WTC11 (cell line): ENCODE measurements around the gene REG4. TPM values are rescaled to one million over a fixed set of nuclear protein-coding genes. Genes with fewer than 3 reads are reported as not detected.

ENCODE experiments used
- ATAC-seq: fragments of 200-7000 bp; cut with Tn5 transposase; 2 replicates; pipeline ENCODE4 v1.10.0; 2021; ENCODE audit warnings: mild to moderate bottlenecking, moderate library complexity
- CTCF ChIA-PET: fragments of 300-600 bp; sonication (Branson Sonifier 250); formaldehyde crosslinking; loops from one replicate; lab custom pipeline; 2021; ENCODE audit warnings: antibody characterized with exemption; lab: Charles Lee
- POLR2A ChIA-PET: fragments of 350-600 bp; sonication (Branson Sonifier 250); formaldehyde crosslinking; loops from one replicate; lab custom pipeline; 2021; ENCODE audit warnings: antibody characterized with exemption; lab: Charles Lee
- DNase-seq: peaks from one replicate; pipeline ENCODE4 v3.0.0; 2021; ENCODE audit warnings: low spot score
- H3K27ac Mint-ChIP-seq: 2 replicates; pipeline ENCODE4 v1.8.0; 2021; ENCODE audit warnings: mixed read lengths
- H3K27me3 Mint-ChIP-seq: 2 replicates; pipeline ENCODE4 v1.8.0; 2021; ENCODE audit warnings: low read depth, mild to moderate bottlenecking, moderate library complexity, mixed read lengths
- H3K36me3 Mint-ChIP-seq: 2 replicates; pipeline ENCODE4 v1.8.0; 2021; ENCODE audit warnings: mixed read lengths
- H3K4me1 Mint-ChIP-seq: 2 replicates; pipeline ENCODE4 v1.8.0; 2022; ENCODE audit warnings: mixed read lengths
- H3K4me3 Mint-ChIP-seq: 2 replicates; pipeline ENCODE4 v1.8.0; 2021; ENCODE audit warnings: mild to moderate bottlenecking, moderate library complexity, mixed read lengths
- H3K9me3 Mint-ChIP-seq: 2 replicates; pipeline ENCODE4 v1.8.0; 2021; ENCODE audit warnings: mixed read lengths
- ESRRA ChIP-seq: sonication (generic); formaldehyde crosslinking; IDR thresholded peaks from 2 replicates; pipeline ENCODE4 v1.8.1; 2022; ENCODE audit warnings: mild to moderate bottlenecking, missing genetic modification reagents, borderline replicate concordance
- GABPB1 ChIP-seq: sonication (generic); formaldehyde crosslinking; IDR thresholded peaks from 2 replicates; pipeline ENCODE4 v1.8.1; 2023; ENCODE audit warnings: mild to moderate bottlenecking, missing genetic modification reagents
- MYBL2 ChIP-seq: sonication (generic); formaldehyde crosslinking; IDR thresholded peaks from 2 replicates; pipeline ENCODE4 v1.8.1; 2023; ENCODE audit warnings: mild to moderate bottlenecking, moderate library complexity, missing genetic modification reagents
- SP1 ChIP-seq: sonication (generic); formaldehyde crosslinking; conservative IDR thresholded peaks from 2 replicates; pipeline ENCODE4 v1.8.1; 2022; ENCODE audit warnings: missing genetic modification reagents
- ZNF416 ChIP-seq: fragments of 250-450 bp; sonication (Bioruptor Pico); IDR thresholded peaks from 2 replicates; pipeline ENCODE4 v1.9.0; 2021; ENCODE audit warnings: mild to moderate bottlenecking, inconsistent platforms
- total RNA-seq: library from RNA; stranded (reverse); gene quantifications from 3 replicates; pipeline ENCODE4 v1.2.3, GENCODE V29; 2021
- TF ChIP-seq, protein P1 (sequence below): sonication (generic); formaldehyde crosslinking; IDR thresholded peaks from 2 replicates; pipeline ENCODE4 v1.8.1; 2023; ENCODE audit warnings: mild to moderate bottlenecking, missing genetic modification reagents, borderline replicate concordance
- TF ChIP-seq, protein P2 (sequence below): fragments of 250-450 bp; sonication (Bioruptor Pico); IDR thresholded peaks from 2 replicates; pipeline ENCODE4 v2.1.2; 2022; ENCODE audit warnings: mild to moderate bottlenecking, moderate library complexity
- TF ChIP-seq, protein P3 (sequence below): sonication (generic); formaldehyde crosslinking; IDR thresholded peaks from 2 replicates; pipeline ENCODE4 v1.8.1; 2022; ENCODE audit warnings: mild to moderate bottlenecking, missing genetic modification reagents, moderate library complexity, borderline replicate concordance
- TF ChIP-seq, protein P4 (sequence below): sonication (generic); formaldehyde crosslinking; conservative IDR thresholded peaks from 2 replicates; pipeline ENCODE4 v1.8.1; 2022; ENCODE audit warnings: mild to moderate bottlenecking, missing genetic modification reagents
- TF ChIP-seq, protein P5 (sequence below): fragments of 250-450 bp; sonication (Bioruptor Pico); conservative IDR thresholded peaks from 2 replicates; pipeline ENCODE4 v1.9.0; 2021; ENCODE audit warnings: mild to moderate bottlenecking
- TF ChIP-seq, protein P6 (sequence below): fragments of 250-450 bp; sonication (Bioruptor Pico); IDR thresholded peaks from 2 replicates; pipeline ENCODE4 v1.9.0; 2021; ENCODE audit warnings: mild to moderate bottlenecking

REG4 gene
- total RNA-seq, 1 experiment from 2014 or later = 0.31 TPM

DNA sequence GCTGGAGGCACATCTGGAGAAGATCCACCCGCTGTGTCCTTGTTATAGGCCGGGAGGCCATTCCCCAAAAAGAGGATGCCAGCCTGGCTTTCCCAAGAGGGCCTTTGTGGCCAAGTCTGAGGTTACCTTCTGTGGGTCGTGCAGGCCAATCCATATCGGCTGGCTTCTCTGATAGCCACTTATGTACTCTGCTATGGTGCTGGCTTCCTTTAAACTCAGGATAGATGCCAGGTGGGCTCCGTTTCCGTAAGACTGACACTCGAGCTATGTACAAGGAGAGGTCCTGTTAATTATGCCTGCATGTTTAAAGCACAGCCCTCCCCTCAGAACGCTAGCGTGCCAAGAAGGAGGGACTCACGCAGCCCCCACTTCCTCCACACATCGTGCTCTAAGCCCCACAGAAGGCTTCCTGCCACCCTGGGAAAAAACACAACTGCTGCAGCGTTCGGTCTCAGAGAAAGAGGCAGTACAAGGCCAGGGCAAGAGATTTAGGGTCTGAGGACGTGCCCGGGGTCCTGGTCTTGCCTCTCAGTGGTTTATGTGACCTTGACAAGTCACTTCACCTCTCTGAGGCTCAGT, 11.6 kb downstream of the REG4 start (continued):
- TF ChIP-seq, protein P1, sequence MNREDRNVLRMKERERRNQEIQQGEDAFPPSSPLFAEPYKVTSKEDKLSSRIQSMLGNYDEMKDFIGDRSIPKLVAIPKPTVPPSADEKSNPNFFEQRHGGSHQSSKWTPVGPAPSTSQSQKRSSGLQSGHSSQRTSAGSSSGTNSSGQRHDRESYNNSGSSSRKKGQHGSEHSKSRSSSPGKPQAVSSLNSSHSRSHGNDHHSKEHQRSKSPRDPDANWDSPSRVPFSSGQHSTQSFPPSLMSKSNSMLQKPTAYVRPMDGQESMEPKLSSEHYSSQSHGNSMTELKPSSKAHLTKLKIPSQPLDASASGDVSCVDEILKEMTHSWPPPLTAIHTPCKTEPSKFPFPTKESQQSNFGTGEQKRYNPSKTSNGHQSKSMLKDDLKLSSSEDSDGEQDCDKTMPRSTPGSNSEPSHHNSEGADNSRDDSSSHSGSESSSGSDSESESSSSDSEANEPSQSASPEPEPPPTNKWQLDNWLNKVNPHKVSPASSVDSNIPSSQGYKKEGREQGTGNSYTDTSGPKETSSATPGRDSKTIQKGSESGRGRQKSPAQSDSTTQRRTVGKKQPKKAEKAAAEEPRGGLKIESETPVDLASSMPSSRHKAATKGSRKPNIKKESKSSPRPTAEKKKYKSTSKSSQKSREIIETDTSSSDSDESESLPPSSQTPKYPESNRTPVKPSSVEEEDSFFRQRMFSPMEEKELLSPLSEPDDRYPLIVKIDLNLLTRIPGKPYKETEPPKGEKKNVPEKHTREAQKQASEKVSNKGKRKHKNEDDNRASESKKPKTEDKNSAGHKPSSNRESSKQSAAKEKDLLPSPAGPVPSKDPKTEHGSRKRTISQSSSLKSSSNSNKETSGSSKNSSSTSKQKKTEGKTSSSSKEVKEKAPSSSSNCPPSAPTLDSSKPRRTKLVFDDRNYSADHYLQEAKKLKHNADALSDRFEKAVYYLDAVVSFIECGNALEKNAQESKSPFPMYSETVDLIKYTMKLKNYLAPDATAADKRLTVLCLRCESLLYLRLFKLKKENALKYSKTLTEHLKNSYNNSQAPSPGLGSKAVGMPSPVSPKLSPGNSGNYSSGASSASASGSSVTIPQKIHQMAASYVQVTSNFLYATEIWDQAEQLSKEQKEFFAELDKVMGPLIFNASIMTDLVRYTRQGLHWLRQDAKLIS (CRISPR knock-in tag) = no peak
- no peak for TF ChIP-seq ZNF416 (CRISPR knock-in tag)
- TF ChIP-seq MYBL2 (CRISPR knock-in tag) = no peak
- TF ChIP-seq, protein P2, sequence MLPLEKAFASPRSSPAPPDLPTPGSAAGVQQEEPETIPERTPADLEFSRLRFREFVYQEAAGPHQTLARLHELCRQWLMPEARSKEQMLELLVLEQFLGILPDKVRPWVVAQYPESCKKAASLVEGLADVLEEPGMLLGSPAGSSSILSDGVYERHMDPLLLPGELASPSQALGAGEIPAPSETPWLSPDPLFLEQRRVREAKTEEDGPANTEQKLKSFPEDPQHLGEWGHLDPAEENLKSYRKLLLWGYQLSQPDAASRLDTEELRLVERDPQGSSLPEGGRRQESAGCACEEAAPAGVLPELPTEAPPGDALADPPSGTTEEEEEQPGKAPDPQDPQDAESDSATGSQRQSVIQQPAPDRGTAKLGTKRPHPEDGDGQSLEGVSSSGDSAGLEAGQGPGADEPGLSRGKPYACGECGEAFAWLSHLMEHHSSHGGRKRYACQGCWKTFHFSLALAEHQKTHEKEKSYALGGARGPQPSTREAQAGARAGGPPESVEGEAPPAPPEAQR = no peak
- TF ChIP-seq, protein P3, sequence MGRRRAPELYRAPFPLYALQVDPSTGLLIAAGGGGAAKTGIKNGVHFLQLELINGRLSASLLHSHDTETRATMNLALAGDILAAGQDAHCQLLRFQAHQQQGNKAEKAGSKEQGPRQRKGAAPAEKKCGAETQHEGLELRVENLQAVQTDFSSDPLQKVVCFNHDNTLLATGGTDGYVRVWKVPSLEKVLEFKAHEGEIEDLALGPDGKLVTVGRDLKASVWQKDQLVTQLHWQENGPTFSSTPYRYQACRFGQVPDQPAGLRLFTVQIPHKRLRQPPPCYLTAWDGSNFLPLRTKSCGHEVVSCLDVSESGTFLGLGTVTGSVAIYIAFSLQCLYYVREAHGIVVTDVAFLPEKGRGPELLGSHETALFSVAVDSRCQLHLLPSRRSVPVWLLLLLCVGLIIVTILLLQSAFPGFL = no peak

DNA sequence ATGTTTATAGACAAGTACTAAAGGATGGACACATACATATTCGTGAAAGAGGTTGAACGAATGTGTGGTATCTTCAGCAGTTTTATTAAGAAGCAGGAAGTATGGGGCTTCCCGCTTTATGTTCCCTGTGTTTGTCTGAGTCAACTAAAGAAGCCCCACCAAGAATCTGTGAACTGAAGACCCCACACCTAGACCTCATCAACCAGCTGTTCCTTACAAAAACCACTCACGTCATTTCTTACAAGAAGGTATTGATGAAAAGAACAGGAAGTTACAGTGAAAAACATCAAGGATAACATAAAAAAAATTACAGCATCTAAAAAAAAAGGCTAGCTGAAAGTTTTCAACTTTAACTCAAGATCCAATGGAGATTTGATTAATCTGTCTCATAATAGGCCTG, 12.3 kb downstream of the REG4 start:
- Mint-ChIP-seq H3K27me3 (no peaks in the 10 kb centered on the region; the same call in 1 of the 2 replicates), H3K27ac (no peak overlapping the region), H3K36me3 (no peaks in the 10 kb centered on the region), H3K4me3 (no peak overlapping the region), H3K9me3 (no peaks in the 10 kb centered on the region), H3K4me1 (no peaks in the 10 kb centered on the region)
- TF ChIP-seq, protein P4, sequence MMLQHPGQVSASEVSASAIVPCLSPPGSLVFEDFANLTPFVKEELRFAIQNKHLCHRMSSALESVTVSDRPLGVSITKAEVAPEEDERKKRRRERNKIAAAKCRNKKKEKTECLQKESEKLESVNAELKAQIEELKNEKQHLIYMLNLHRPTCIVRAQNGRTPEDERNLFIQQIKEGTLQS (CRISPR knock-in tag) = no peak
- no peak for TF ChIP-seq SP1
- TF ChIP-seq, protein P5, sequence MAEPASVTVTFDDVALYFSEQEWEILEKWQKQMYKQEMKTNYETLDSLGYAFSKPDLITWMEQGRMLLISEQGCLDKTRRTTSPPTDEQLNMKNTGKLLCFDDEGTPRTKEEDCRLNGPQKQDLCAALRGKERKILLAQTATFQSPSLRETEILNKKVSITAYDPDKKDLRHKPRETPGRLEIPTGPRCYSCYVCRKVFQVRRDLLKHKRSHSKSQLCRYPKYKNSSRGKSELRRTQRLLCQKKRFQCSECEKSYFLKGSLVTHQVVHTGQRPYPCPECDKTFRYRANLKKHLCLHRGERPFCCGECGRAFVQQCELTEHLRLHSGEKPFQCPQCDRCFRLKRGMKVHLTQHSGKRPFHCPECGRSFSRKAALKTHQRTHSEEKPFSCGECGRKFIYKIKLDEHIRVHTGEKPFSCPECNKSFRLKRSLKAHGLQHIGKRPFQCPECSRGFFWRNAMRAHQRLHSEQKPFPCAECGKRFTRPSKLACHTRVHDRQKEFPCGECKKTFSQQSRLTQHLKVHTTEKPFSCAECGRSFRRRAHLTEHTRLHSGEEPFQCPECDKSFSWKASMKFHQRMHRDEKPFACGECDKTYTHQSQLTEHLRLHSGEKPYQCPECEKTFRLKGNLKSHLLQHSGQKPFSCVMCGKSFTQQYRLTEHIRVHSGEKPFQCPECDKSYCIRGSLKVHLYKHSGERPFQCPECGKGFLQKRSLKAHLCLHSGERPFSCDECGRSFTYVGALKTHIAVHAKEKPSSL (CRISPR knock-in tag) = no peak
- TF ChIP-seq, protein P6, sequence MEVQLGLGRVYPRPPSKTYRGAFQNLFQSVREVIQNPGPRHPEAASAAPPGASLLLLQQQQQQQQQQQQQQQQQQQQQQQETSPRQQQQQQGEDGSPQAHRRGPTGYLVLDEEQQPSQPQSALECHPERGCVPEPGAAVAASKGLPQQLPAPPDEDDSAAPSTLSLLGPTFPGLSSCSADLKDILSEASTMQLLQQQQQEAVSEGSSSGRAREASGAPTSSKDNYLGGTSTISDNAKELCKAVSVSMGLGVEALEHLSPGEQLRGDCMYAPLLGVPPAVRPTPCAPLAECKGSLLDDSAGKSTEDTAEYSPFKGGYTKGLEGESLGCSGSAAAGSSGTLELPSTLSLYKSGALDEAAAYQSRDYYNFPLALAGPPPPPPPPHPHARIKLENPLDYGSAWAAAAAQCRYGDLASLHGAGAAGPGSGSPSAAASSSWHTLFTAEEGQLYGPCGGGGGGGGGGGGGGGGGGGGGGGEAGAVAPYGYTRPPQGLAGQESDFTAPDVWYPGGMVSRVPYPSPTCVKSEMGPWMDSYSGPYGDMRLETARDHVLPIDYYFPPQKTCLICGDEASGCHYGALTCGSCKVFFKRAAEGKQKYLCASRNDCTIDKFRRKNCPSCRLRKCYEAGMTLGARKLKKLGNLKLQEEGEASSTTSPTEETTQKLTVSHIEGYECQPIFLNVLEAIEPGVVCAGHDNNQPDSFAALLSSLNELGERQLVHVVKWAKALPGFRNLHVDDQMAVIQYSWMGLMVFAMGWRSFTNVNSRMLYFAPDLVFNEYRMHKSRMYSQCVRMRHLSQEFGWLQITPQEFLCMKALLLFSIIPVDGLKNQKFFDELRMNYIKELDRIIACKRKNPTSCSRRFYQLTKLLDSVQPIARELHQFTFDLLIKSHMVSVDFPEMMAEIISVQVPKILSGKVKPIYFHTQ (CRISPR knock-in tag) = no peak
- TF ChIP-seq ESRRA (CRISPR knock-in tag) = no peak
- TF ChIP-seq GABPB1 (CRISPR knock-in tag) = no peak
- POLR2A ChIA-PET = no interaction called here
- ATAC-seq (no peak), DNase-seq (no peak)
- CTCF ChIA-PET = interaction anchor here (2.1 kb wide), 2 partner anchors 10 kb away, joined by 7 to 9 read pairs; no protein-coding TSS in a partner anchor
